Fibroblast of the aortic adventitia (primary cell): ENCODE measurements around the gene NCKAP5. TPM values are rescaled to one million over a fixed set of nuclear protein-coding genes. Genes with fewer than 3 reads are reported as not detected.

Experiments
- DNase-seq: peaks from one replicate; pipeline ENCODE4 v3.0.0-alpha.2; 2010; ENCODE audit warnings: low read depth
- H3K4me3 ChIP-seq: 2 replicates; pipeline ENCODE4 v1.5.1; 2011; ENCODE audit warnings: low read depth, mild to moderate bottlenecking, control low read depth, low read length, moderate library complexity
- total RNA-seq: library from RNA; depleted of rRNA; stranded (reverse); fragments of >200 nt; gene quantifications from 2 replicates; pipeline ENCODE4 v1.2.3, GENCODE V29; 2012; ENCODE audit warnings: low replicate concordance
- TF ChIP-seq, protein P1 (sequence below): IDR thresholded peaks from 2 replicates; pipeline ENCODE4 v1.5.1; 2011; ENCODE audit warnings: mild to moderate bottlenecking, low read length, control low read depth, inconsistent platforms; ENCODE audit not compliant: insufficient read depth

The NCKAP5 gene
- total RNA-seq, 1 donor = 4.4 TPM

GRCh38 chr2:132656266-132656975 is 911.8 kb downstream of the NCKAP5 start:
- peak overlapping the region; percentile 19 for H3K4me3 ChIP-seq
- peak; percentile 60 for DNase-seq
- TF ChIP-seq, protein P1, sequence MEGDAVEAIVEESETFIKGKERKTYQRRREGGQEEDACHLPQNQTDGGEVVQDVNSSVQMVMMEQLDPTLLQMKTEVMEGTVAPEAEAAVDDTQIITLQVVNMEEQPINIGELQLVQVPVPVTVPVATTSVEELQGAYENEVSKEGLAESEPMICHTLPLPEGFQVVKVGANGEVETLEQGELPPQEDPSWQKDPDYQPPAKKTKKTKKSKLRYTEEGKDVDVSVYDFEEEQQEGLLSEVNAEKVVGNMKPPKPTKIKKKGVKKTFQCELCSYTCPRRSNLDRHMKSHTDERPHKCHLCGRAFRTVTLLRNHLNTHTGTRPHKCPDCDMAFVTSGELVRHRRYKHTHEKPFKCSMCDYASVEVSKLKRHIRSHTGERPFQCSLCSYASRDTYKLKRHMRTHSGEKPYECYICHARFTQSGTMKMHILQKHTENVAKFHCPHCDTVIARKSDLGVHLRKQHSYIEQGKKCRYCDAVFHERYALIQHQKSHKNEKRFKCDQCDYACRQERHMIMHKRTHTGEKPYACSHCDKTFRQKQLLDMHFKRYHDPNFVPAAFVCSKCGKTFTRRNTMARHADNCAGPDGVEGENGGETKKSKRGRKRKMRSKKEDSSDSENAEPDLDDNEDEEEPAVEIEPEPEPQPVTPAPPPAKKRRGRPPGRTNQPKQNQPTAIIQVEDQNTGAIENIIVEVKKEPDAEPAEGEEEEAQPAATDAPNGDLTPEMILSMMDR = no peak

DNA sequence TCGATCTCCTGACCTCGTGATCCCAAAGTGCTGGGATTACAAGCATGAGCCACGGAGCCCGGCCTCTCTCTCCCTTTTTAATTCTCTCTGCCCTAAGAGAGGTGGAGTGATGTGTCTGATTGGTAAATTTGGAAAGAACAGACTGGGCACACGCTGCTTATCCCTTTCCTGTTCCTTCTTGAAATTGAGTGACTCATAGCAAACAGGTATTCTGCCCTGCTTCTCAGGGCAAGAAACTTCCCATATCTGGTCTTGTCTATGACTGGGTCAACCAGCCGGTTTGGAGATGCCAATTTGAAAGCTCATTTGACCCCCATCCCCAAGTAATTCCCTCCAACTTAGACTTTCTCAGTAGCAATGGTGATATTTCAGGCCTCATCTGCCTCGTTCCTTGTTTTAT is 913.3 kb downstream of the NCKAP5 start:
- TF ChIP-seq, protein P1 = no peak

GRCh38 chr2:132654335-132654734 is 913.9 kb downstream of the NCKAP5 start:
- H3K4me3 ChIP-seq = no peak overlapping the region
- TF ChIP-seq, protein P1 = no peak
- DNase-seq = no peak

More for the DNA sequence above, 913.3 kb downstream of the NCKAP5 start:
- no peak for DNase-seq
- no peak overlapping the region for H3K4me3 ChIP-seq

GRCh38 chr2:132652474-132652873 is 915.8 kb downstream of the NCKAP5 start:
- DNase-seq = no peak
- TF ChIP-seq, protein P1 = no peak
- no peak overlapping the region for H3K4me3 ChIP-seq

GRCh38 chr2:132651115-132652045 is 916.9 kb downstream of the NCKAP5 start:
- no peak overlapping the region for H3K4me3 ChIP-seq
- DNase-seq = peak; percentile 84
- TF ChIP-seq, protein P1 = peak; percentile 85

DNA sequence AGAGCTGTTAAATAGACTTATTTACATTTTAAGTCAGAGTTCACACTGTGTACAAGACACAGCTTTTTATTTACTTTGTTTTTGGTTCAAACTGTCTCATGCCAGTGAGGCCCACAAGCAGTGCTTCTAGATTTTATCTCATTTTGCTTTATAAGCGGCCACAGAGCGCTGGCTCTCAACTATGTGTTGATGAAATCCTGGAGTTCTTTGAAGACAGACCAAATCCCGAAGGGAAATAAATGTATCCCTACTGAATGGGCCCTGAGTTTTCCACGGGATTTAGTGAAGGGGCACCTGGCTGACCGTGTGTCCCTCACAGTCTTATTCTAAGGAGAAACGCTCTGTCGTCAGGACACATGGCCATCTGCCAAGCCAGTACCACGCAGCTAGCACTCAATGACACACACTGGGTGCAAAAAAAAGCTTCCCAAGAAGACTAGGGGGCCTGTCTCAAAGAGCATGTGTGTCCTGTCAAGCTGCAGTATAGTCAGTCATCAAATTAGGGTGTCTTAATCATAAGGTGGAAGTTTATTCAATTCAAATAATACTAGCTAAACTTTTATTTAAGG is 921.6 kb downstream of the NCKAP5 start:
- H3K4me3 ChIP-seq = no peak overlapping the region
- no peak for DNase-seq
- TF ChIP-seq, protein P1 = no peak
